DOHH2 (cell line): ENCODE measurements around the gene VRK2.

Experiments
- H3F3A ChIP-seq: fragments of 200-600 bp; sonication (generic), shearing (Covaris generic); 2 replicates; pipeline ENCODE4 v1.6.0; 2016; ENCODE audit warnings: antibody characterized with exemption, mild to moderate bottlenecking; ENCODE audit not compliant: control insufficient read depth, insufficient read depth
- H3K27ac ChIP-seq: fragments of 200-600 bp; sonication (generic); 2 replicates; pipeline ENCODE4 v1.5.1; 2014; ENCODE audit warnings: low read depth, mild to moderate bottlenecking, low read length, moderate library complexity
- H3K27me3 ChIP-seq: fragments of 200-600 bp; sonication (generic); 2 replicates; pipeline ENCODE4 v1.6.1; 2014; ENCODE audit warnings: mild to moderate bottlenecking, low read length, mixed read lengths; ENCODE audit not compliant: control insufficient read depth
- H3K36me3 ChIP-seq: fragments of 200-600 bp; sonication (generic); 2 replicates; pipeline ENCODE4 v1.6.1; 2014; ENCODE audit warnings: mild to moderate bottlenecking, low read length, moderate library complexity, mixed read lengths; ENCODE audit not compliant: control insufficient read depth
- H3K4me1 ChIP-seq: fragments of 200-600 bp; sonication (generic); 2 replicates; pipeline ENCODE4 v1.6.1; 2014; ENCODE audit warnings: mild to moderate bottlenecking, low read length, mixed read lengths; ENCODE audit not compliant: control insufficient read depth
- H3K4me2 ChIP-seq: fragments of 200-600 bp; sonication (generic); 2 replicates; pipeline ENCODE4 v1.6.0; 2014; ENCODE audit warnings: mild to moderate bottlenecking, low read length, moderate library complexity
- H3K4me3 ChIP-seq: fragments of 200-600 bp; sonication (generic); 2 replicates; pipeline ENCODE4 v1.5.1; 2014; ENCODE audit warnings: mild to moderate bottlenecking, low read length, mixed read lengths
- H3K79me2 ChIP-seq: fragments of 200-600 bp; sonication (generic); 2 replicates; pipeline ENCODE4 v1.6.1; 2014; ENCODE audit warnings: mild to moderate bottlenecking, low read length, mixed read lengths; ENCODE audit not compliant: control insufficient read depth
- H3K9me2 ChIP-seq: fragments of 200-600 bp; sonication (generic); replicated peaks from 2 replicates; pipeline ENCODE4 v1.6.1; 2014; ENCODE audit warnings: mild to moderate bottlenecking, low read length, mixed read lengths; ENCODE audit not compliant: control insufficient read depth
- H3K9me3 ChIP-seq: fragments of 200-600 bp; sonication (generic); 2 replicates; pipeline ENCODE4 v1.6.1; 2014; ENCODE audit warnings: antibody characterized with exemption, low read length, mixed read lengths; ENCODE audit not compliant: control insufficient read depth, insufficient read depth
- H4K20me1 ChIP-seq: fragments of 200-600 bp; sonication (generic); 2 replicates; pipeline ENCODE4 v1.6.0; 2014; ENCODE audit warnings: low read depth, mild to moderate bottlenecking, antibody characterized with exemption, low read length, moderate library complexity; ENCODE audit not compliant: control insufficient read depth, insufficient read depth
- EZH2phosphoT487 ChIP-seq: fragments of 200-600 bp; sonication (generic); IDR thresholded peaks from 2 replicates; pipeline ENCODE4 v1.6.1; 2017; ENCODE audit warnings: borderline replicate concordance, mild to moderate bottlenecking, antibody characterized with exemption, low read length, moderate library complexity, mixed read lengths
- TF ChIP-seq, protein P1 (sequence below): fragments of 200-600 bp; sonication (generic); IDR thresholded peaks from one replicate; pipeline ENCODE4 v1.5.1; 2014; ENCODE audit warnings: antibody characterized with exemption, mild to moderate bottlenecking, low read depth, low read length; ENCODE audit not compliant: poor library complexity, severe bottlenecking

The VRK2 gene

DNA sequence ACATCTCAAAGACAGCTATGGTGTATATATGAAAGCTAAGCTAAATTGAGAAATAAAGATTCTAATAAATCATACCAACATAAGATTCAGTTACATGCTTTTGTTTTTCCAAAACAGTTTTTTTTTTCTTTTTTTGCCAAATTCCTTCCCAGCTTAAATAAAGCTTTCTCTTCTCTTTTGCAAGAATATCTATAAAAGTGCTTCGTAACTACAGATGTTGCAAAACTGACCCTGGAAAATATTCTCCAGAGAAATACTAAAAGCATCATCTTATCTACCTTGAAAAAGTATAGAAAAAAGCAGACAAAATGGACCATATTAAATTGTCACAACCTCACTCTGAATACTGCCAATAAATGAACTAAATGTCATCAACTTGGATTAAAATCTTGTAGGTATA lies 155.8 kb downstream of the VRK2 start:
- H3K4me2 ChIP-seq, result no peak overlapping the region
- TF ChIP-seq, protein P1, sequence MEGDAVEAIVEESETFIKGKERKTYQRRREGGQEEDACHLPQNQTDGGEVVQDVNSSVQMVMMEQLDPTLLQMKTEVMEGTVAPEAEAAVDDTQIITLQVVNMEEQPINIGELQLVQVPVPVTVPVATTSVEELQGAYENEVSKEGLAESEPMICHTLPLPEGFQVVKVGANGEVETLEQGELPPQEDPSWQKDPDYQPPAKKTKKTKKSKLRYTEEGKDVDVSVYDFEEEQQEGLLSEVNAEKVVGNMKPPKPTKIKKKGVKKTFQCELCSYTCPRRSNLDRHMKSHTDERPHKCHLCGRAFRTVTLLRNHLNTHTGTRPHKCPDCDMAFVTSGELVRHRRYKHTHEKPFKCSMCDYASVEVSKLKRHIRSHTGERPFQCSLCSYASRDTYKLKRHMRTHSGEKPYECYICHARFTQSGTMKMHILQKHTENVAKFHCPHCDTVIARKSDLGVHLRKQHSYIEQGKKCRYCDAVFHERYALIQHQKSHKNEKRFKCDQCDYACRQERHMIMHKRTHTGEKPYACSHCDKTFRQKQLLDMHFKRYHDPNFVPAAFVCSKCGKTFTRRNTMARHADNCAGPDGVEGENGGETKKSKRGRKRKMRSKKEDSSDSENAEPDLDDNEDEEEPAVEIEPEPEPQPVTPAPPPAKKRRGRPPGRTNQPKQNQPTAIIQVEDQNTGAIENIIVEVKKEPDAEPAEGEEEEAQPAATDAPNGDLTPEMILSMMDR, result no peak
- TF ChIP-seq EZH2phosphoT487, result no peak
- H3K9me3 ChIP-seq, result no peaks in the 10 kb centered on the region
- no peaks in the 10 kb centered on the region for H3F3A ChIP-seq
- H3K4me1 ChIP-seq, result peaks cover 10% of the 10 kb centered on the region
- no peaks in the 10 kb centered on the region for H3K9me2 ChIP-seq
- no peak overlapping the region for H3K27ac ChIP-seq
- no peaks in the 10 kb centered on the region for H3K27me3 ChIP-seq
- no peak overlapping the region for H3K4me3 ChIP-seq
- H3K79me2 ChIP-seq, result no peaks in the 10 kb centered on the region
- H4K20me1 ChIP-seq, result no peaks in the 10 kb centered on the region
- H3K36me3 ChIP-seq, result peaks cover 28% of the 10 kb centered on the region

GRCh38 chr2:58203018-58203417 lies 156.4 kb downstream of the VRK2 start:
- TF ChIP-seq, protein P1, result no peak
- no peak for TF ChIP-seq EZH2phosphoT487
- Histone ChIP-seq H3K9me3 (no peaks in the 10 kb centered on the region), H4K20me1 (no peaks in the 10 kb centered on the region), H3K79me2 (no peaks in the 10 kb centered on the region), H3K4me3 (no peak overlapping the region), H3K4me2 (no peak overlapping the region), H3K27me3 (no peaks in the 10 kb centered on the region), H3K9me2 (no peaks in the 10 kb centered on the region), H3K4me1 (peaks cover 10% of the 10 kb centered on the region), H3K36me3 (peaks cover 28% of the 10 kb centered on the region), H3K27ac (no peak overlapping the region), H3F3A (no peaks in the 10 kb centered on the region)

GRCh38 chr2:58204195-58204959 lies 157.8 kb downstream of the VRK2 start:
- H4K20me1 ChIP-seq, result no peaks in the 10 kb centered on the region
- no peaks in the 10 kb centered on the region for H3K9me3 ChIP-seq
- no peak overlapping the region for H3K27ac ChIP-seq
- TF ChIP-seq, protein P1, result no peak
- TF ChIP-seq EZH2phosphoT487, result no peak
- no peaks in the 10 kb centered on the region for H3K27me3 ChIP-seq
- no peak overlapping the region for H3K4me3 ChIP-seq
- H3K79me2 ChIP-seq, result no peaks in the 10 kb centered on the region
- peaks cover 10% of the 10 kb centered on the region for H3K4me1 ChIP-seq
- no peaks in the 10 kb centered on the region for H3K9me2 ChIP-seq
- H3K36me3 ChIP-seq, result peaks cover 25% of the 10 kb centered on the region
- no peak overlapping the region for H3K4me2 ChIP-seq
- H3F3A ChIP-seq, result no peaks in the 10 kb centered on the region
